Erythroblast (primary cell): ENCODE measurements around the gene GET3.

Experiments
- GATA1 ChIP-seq: IDR thresholded peaks from 2 replicates; pipeline ENCODE4 v1.6.1; 2011; ENCODE audit warnings: low read depth, mild to moderate bottlenecking, control low read depth, low read length, moderate library complexity
- POLR2A ChIP-seq: IDR thresholded peaks from 2 replicates; pipeline ENCODE4 v1.6.1; 2011; ENCODE audit warnings: mild to moderate bottlenecking, low read length

DNA sequence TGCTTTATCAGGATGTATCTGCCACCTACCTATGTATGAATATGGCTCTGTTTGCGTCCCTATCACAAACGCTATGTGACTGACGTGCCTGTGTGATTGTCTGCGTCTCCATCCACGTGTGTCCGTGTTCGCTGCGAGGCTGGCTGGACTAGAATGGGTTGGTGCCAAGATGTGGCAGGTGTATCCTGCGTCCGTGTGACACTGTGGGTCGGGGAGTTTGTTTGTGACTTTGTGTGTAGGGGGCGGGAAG is 44.8 kb downstream of the GET3 start:
- TF ChIP-seq POLR2A (peak; percentile 57), GATA1 (no peak)
